SJSA1 (cell line): ENCODE data around the gene TMTC2. TPM values are rescaled to one million over a fixed set of nuclear protein-coding genes. Genes with fewer than 3 reads are reported as not detected.

ENCODE experiments used
- DNase-seq, 2 experiments: peaks; one replicate each; pipeline ENCODE4 v3.0.0-alpha.2; 2015 to 2020; ENCODE audit warnings: low spot score in 2 of 2, low read depth in 1 of 2
- H3K27ac ChIP-seq: fragments of 250-450 bp; sonication (Bioruptor Pico); 2 replicates; pipeline ENCODE4 v1.5.1; 2020; ENCODE audit warnings: mild to moderate bottlenecking, moderate library complexity
- H3K27me3 ChIP-seq: fragments of 250-450 bp; sonication (Bioruptor Pico); replicated peaks from 2 replicates; pipeline ENCODE4 v1.5.1; 2020; ENCODE audit warnings: mild to moderate bottlenecking, moderate library complexity
- H3K36me3 ChIP-seq: fragments of 250-450 bp; sonication (Bioruptor Pico); 2 replicates; pipeline ENCODE4 v1.5.1; 2020; ENCODE audit warnings: mild to moderate bottlenecking
- H3K4me1 ChIP-seq: fragments of 250-450 bp; sonication (Bioruptor Pico); replicated peaks from 2 replicates; pipeline ENCODE4 v1.6.1; 2021; ENCODE audit warnings: mild to moderate bottlenecking
- H3K4me3 ChIP-seq: fragments of 250-450 bp; sonication (Bioruptor Pico); 2 replicates; pipeline ENCODE4 v1.5.1; 2020; ENCODE audit warnings: mild to moderate bottlenecking
- H3K9me3 ChIP-seq: fragments of 250-450 bp; sonication (Bioruptor Pico); replicated peaks from 2 replicates; pipeline ENCODE4 v1.5.1; 2020; ENCODE audit warnings: mild to moderate bottlenecking
- total RNA-seq: library from RNA; depleted of rRNA; stranded (reverse); fragments of >200 nt; shearing (Covaris generic); gene quantifications from 2 replicates; pipeline ENCODE4 v1.2.3, GENCODE V29; 2014

TMTC2 gene
- total RNA-seq, 1 experiment from 2014 or later = 0.13 TPM

- Histone ChIP-seq H3K27ac (no peak overlapping the region), H3K36me3 (no peaks in the 10 kb centered on the region), H3K27me3 (no peaks in the 10 kb centered on the region), H3K4me1 (no peaks in the 10 kb centered on the region), H3K4me3 (no peak overlapping the region), H3K9me3 (no peaks in the 10 kb centered on the region)
- no peak for DNase-seq
Observed at GRCh38 chr12:82866227-82866775, 179.6 kb downstream of the TMTC2 start.

- Histone ChIP-seq H3K27ac (no peak overlapping the region), H3K27me3 (no peaks in the 10 kb centered on the region), H3K4me3 (no peak overlapping the region), H3K9me3 (no peaks in the 10 kb centered on the region), H3K4me1 (no peaks in the 10 kb centered on the region), H3K36me3 (no peaks in the 10 kb centered on the region)
- DNase-seq = no peak
Observed at GRCh38 chr12:82866946-82867345, 180.2 kb downstream of the TMTC2 start.

- H3K9me3 ChIP-seq = no peaks in the 10 kb centered on the region
- no peak for DNase-seq
- H3K27me3 ChIP-seq = no peaks in the 10 kb centered on the region
- H3K4me3 ChIP-seq = no peak overlapping the region
- H3K27ac ChIP-seq = no peak overlapping the region
- H3K36me3 ChIP-seq = no peaks in the 10 kb centered on the region
- no peaks in the 10 kb centered on the region for H3K4me1 ChIP-seq
Observed at GRCh38 chr12:82867762-82868500, 181.2 kb downstream of the TMTC2 start.

GRCh38 chr12:82870771-82871377 lies 184.2 kb downstream of the TMTC2 start:
- Histone ChIP-seq H3K4me1 (no peaks in the 10 kb centered on the region), H3K4me3 (no peak overlapping the region), H3K27me3 (no peaks in the 10 kb centered on the region), H3K9me3 (no peaks in the 10 kb centered on the region), H3K27ac (no peak overlapping the region), H3K36me3 (no peaks in the 10 kb centered on the region)
- no peak for DNase-seq

DNA sequence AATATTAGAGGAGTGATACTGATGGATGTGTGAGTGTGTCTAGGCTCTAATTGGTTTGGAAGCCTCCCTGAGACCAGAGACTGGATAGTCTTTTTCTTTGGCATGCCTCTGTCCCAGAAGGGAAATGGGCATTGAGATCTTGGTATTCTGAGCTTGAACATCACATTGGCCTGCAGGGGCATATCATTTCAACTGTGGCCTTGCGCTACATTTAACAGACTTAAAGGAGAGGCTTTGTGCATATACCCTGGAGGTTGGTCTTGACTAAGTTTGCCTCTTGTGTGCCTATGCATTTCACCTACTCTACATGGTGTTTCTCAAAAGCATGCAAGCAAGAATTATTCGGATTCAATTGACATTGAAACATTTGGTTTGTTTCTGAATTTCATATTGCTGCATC lies 185.4 kb downstream of the TMTC2 start:
- Histone ChIP-seq H3K27me3 (no peaks in the 10 kb centered on the region), H3K36me3 (no peaks in the 10 kb centered on the region), H3K4me3 (no peak overlapping the region), H3K27ac (no peak overlapping the region), H3K4me1 (no peaks in the 10 kb centered on the region), H3K9me3 (no peaks in the 10 kb centered on the region)
- no peak for DNase-seq

DNA sequence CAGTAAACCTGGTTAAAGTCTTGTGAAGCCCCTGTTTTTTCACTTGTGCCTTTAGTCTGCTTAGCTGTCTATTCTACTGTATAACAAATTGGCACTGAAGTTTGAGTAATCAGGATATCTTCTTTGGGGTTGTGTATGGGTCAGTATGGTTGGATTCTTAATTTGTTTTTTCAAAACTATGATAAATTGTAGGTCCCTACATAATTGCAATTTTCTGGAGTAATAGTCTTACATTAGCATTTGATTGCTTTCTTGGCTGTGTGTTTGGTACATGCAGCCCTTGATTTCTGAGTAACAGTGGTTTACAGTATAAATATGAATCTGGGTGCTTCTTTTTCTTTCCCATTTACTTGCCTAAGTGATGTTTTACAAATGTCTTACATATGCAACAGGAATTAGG lies 186.6 kb downstream of the TMTC2 start:
- no peak for DNase-seq
- H3K27ac ChIP-seq = no peak overlapping the region
- H3K9me3 ChIP-seq = no peaks in the 10 kb centered on the region
- H3K27me3 ChIP-seq = no peaks in the 10 kb centered on the region
- H3K36me3 ChIP-seq = no peaks in the 10 kb centered on the region
- H3K4me3 ChIP-seq = no peak overlapping the region
- no peaks in the 10 kb centered on the region for H3K4me1 ChIP-seq

- Histone ChIP-seq H3K27ac (no peak overlapping the region), H3K4me3 (no peak overlapping the region), H3K4me1 (no peaks in the 10 kb centered on the region), H3K27me3 (no peaks in the 10 kb centered on the region), H3K9me3 (no peaks in the 10 kb centered on the region), H3K36me3 (no peaks in the 10 kb centered on the region)
- no peak for DNase-seq
Observed at GRCh38 chr12:82873951-82874350, 187.2 kb downstream of the TMTC2 start.

DNA sequence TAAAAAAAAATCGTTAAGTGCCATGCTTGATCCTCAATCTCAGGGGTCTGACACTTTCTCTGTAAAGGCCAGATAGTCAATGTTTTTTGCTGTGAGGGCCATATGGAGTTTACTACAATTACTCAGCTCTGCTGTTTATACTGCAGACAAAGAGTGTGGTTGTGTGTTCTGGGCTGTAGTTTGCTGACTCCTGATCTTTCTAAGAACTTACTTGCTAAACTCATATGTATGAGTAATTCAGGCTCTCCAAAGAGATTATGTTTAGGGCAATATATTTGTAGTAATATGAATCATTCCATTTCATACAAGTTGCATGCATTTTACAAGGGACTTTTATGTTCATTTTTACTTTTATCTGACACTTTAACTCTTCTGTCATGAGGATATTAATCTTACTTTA lies 188.2 kb downstream of the TMTC2 start:
- no peak for DNase-seq

GRCh38 chr12:82876075-82876474 lies 189.4 kb downstream of the TMTC2 start:
- H3K27ac ChIP-seq = no peak overlapping the region
- no peaks in the 10 kb centered on the region for H3K36me3 ChIP-seq
- H3K27me3 ChIP-seq = no peaks in the 10 kb centered on the region
- H3K4me3 ChIP-seq = no peak overlapping the region
- H3K9me3 ChIP-seq = no peaks in the 10 kb centered on the region
- DNase-seq = no peak
- no peaks in the 10 kb centered on the region for H3K4me1 ChIP-seq

More for the DNA sequence above, 188.2 kb downstream of the TMTC2 start:
- Histone ChIP-seq H3K27me3 (no peaks in the 10 kb centered on the region), H3K27ac (no peak overlapping the region), H3K36me3 (no peaks in the 10 kb centered on the region), H3K9me3 (no peaks in the 10 kb centered on the region), H3K4me3 (no peak overlapping the region), H3K4me1 (no peaks in the 10 kb centered on the region)

- Histone ChIP-seq H3K4me3 (no peak overlapping the region), H3K9me3 (no peaks in the 10 kb centered on the region), H3K27me3 (no peaks in the 10 kb centered on the region), H3K4me1 (no peaks in the 10 kb centered on the region), H3K36me3 (no peaks in the 10 kb centered on the region), H3K27ac (no peak overlapping the region)
- DNase-seq = no peak
Observed at GRCh38 chr12:82877963-82878362, 191.3 kb downstream of the TMTC2 start.

GRCh38 chr12:82880442-82880901 lies 193.8 kb downstream of the TMTC2 start:
- Histone ChIP-seq H3K27ac (no peak overlapping the region), H3K4me3 (no peak overlapping the region), H3K36me3 (no peaks in the 10 kb centered on the region), H3K4me1 (no peaks in the 10 kb centered on the region), H3K9me3 (no peaks in the 10 kb centered on the region), H3K27me3 (no peaks in the 10 kb centered on the region)
- no peak for DNase-seq

DNA sequence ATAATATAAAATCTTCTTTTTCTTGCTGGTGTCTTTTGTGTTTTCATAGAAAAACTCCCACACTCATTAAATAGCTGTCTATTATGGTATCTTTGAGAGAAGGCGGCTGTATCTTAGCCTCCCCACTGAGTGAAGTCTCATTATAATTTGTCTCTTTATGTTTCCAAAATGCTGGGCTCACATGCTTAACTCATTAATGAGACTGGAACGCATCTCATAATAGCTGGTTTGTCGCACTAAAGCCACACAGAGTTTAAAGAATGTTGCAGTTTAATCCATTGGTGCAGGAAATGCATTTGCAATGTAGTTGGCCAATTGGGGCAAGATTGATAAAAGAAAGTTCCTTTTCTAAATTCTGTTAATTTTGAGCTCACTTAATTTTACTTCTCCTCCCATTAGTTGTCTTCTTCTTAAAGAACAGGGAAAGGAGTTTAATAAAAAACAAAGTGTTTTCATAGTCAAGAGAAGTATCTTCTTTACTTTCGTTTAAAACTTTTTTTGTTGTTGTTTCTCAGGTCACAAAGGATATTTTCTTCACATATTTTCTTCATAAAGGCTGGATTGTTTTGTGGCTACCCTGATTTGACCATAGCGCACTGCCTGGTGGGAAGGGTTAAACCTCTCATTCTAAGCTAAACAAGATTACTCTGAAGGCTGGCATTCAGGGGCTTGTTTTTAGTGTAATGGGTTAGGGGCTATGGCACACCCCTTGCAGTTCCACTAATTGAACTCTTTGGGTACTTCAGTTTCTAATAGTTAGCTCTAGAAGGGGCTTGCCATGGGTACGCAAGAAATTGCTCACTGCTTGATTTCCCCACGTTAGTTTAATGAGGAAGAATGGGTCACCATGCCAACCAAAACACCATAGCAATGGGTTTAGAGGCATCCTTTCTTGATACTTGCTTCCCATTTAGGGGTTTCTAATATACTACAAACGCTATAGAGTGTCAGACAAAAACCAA lies 197.0 kb downstream of the TMTC2 start:
- no peak overlapping the region for H3K27ac ChIP-seq
- no peak for DNase-seq
- no peaks in the 10 kb centered on the region for H3K36me3 ChIP-seq
- H3K27me3 ChIP-seq = no peaks in the 10 kb centered on the region
- no peaks in the 10 kb centered on the region for H3K4me1 ChIP-seq
- H3K9me3 ChIP-seq = no peaks in the 10 kb centered on the region
- H3K4me3 ChIP-seq = no peak overlapping the region

DNA sequence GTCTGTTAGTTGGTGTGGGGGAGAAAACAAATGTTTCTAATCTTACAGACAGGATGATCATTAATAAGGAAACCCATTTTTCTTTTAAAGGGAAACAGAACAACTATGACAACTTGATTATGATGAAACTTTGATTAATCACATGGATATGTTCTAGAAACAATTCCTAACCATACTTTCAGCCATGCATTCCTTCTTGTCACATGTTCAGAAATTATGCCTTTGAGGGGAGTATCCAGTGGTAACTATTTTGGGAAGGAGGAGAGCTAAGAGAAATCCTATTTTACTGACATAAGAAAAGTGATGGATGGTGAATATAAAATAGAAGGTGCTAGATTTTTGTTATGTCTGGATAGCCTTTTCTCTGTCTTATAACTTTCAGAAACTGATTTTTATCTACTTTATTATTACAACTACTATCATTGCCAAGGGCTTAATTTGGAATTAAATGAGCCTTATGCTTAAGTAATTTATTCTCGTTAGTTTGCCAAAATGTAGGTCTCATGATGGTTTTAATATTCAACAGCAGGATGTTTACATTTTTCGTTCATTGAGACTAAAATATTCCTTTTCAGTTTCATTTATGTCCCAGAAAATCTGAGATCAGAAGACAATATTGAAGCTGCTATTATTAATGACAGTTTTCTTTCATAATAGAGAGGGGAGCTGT lies 200.1 kb downstream of the TMTC2 start:
- H3K36me3 ChIP-seq = no peaks in the 10 kb centered on the region

More for the DNA sequence above, 200.1 kb downstream of the TMTC2 start:
- H3K4me1 ChIP-seq = no peaks in the 10 kb centered on the region
- H3K4me3 ChIP-seq = no peak overlapping the region
- H3K27me3 ChIP-seq = no peaks in the 10 kb centered on the region
- no peak overlapping the region for H3K27ac ChIP-seq
- no peak for DNase-seq
- no peaks in the 10 kb centered on the region for H3K9me3 ChIP-seq
